Measurements from ENCODE around the gene IMMP2L. TPM values are rescaled to one million over a fixed set of nuclear protein-coding genes. Genes with fewer than 3 reads are reported as not detected.
"Not testable (repeated sequence)": the region's sequence is repeated elsewhere in the genome, so short reads cannot be mapped to it uniquely, and the experiment has no call there.

The IMMP2L gene
- total RNA-seq, 1 donor from 2014 or later, result 11.1 TPM

DNA sequence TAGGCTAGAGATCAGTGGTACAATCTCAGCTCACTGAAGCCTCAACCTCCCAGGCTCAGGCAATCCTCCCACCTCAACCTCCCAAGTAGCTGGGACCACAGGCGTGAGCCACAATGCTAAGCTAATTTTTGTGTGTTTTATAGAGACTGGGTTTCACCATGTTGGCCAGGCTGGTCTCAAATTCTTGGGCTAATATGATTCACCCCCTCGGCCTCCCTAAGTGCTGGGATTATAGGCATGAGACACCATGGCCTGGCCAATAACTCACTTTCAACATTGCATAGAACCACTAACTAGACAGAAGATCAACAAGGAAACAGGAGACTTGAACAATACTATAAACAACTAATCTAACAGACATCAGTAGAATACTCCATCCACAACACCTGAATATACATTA is 279.7 kb downstream of the IMMP2L start:
- DNase-seq (ENCODE audit: extremely low read depth, low read depth, low spot score), result no peak

DNA sequence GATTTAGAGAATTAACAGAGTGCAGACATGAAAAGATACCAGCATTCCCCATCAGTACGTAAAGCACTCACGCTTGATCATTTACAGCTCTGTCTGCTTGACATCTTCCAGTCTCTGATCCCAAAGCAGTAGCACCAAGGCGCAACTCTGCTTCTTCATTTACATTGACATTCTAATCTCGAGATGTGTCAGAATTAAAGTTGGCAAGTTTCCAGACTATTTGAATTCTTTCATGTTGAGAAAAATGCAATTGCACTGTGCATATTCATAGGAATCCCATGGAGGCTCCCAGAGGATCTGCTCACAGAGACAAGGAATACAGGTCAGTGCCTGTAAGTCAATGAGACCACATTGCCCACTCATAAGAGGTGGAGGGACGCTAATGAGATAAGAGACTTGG is 287.4 kb downstream of the IMMP2L start:
- no peak for DNase-seq (ENCODE audit: extremely low read depth, low read depth, low spot score)

DNA sequence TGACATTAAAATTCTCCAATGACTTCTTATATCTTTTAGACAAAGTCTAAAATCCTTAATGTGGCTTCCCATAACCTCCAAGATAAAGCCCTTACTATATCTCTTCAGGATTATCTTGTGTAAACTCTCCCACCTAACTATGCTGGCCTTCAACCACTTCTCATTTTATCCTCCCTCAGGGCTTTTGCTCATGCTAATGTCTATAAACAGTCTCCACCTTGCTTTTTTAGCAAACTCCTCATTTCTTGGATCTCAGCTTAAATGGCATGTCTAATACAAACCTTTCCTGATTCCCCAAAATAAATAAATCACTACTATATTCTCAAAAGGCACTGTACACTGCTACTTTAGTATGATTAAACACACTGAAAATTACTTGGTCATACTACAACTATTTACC is 290.2 kb downstream of the IMMP2L start:
- DNase-seq (ENCODE audit: extremely low read depth, low read depth, low spot score), result no peak

DNA sequence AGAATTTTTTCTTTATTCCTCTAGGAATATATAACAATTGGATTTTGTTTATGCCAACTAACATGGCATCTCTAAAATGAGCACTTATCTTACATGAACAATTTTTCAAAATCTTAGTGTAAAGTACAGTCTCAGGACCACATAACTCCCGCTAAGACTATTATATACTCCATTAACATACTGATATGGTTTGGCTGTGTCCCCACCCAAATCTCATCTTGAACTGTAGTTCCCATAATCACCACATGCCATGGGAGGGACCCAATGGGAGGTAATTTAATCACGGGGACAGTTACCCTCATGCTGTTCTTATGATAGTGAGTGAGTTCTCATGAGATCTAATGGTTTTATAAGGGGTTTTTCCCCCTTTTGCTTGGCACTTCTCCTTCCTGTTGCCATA is 291.5 kb downstream of the IMMP2L start:
- DNase-seq (ENCODE audit: extremely low read depth, low read depth, low spot score), result not testable (repeated sequence)

DNA sequence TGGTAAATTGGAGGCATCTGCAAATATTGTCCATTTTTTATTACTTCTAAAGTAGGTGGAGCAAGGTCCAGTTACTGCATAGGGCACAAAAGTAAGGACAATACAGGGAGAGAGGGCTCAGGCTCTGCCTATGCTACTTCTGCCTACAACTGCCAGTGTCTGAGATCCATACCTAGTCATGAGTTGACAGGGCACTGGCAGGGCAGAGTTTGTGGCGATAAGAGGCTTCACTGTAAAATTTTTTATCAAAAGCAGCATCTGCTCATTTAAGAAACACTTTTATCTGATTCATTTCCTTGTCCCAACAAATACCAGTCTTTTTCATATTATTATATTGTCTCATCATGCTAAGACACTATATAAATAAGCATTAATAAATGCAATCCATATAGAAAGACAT is 293.4 kb downstream of the IMMP2L start:
- no peak for DNase-seq (ENCODE audit: extremely low read depth, low read depth, low spot score)

DNA sequence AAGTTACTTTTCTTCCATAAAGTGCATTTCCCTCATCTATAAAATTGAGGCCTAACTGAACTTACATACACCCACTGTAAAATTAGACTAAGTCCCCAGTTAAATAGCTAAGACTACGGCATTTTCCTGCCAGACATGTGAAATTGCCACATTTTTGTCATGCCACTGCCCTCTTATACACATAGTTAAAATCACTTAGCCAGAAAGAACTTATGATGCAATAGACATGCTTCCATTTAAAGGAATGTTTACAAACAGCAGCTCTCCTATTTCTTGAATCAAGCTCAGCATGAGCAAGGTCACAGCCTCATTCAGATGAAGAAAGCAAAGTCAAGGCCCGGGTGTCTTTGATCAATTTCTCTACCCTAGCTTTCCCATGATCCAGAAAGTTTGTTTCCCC is 295.7 kb downstream of the IMMP2L start:
- DNase-seq (ENCODE audit: extremely low read depth, low read depth, low spot score), result no peak

DNA sequence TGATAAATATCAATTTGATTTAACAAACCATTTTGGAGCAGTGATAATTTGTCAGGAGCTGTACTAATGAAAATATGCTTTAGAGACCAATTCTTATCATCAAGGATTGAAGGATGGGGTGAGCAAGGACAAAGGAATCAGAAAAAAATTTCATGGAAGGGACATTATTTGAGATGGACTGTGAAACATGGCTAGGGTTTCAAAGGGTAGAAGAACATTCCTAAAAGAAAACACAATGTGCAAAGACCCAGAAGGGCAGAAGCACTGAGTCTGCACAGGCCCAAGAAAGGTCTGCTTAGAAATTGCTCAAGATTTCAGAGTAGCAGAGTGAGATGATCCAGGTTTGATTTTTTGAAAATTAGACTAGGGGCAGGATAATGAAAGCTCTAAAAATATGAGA is 296.9 kb downstream of the IMMP2L start:
- no peak for DNase-seq (ENCODE audit: extremely low read depth, low read depth, low spot score)

DNA sequence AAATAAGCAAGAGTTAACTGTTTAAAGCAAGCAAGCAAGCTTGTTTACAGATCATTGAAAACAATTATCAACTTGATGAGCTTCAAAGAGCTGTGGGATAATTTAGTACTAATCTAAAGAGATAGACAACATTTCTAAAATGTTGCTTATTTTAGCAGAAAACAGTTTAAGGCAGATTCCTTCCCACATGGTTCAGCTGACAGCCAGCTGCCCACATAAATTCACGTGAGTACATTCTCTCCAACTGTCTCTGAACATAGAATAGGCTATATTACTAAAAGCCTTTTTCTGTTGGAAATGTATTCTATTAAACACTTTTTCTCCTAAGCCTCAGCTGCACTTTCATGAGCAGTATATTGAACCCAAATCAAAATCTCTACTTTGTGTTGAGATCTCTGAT is 297.3 kb downstream of the IMMP2L start:
- no peak for DNase-seq (ENCODE audit: extremely low read depth, low read depth, low spot score)

DNA sequence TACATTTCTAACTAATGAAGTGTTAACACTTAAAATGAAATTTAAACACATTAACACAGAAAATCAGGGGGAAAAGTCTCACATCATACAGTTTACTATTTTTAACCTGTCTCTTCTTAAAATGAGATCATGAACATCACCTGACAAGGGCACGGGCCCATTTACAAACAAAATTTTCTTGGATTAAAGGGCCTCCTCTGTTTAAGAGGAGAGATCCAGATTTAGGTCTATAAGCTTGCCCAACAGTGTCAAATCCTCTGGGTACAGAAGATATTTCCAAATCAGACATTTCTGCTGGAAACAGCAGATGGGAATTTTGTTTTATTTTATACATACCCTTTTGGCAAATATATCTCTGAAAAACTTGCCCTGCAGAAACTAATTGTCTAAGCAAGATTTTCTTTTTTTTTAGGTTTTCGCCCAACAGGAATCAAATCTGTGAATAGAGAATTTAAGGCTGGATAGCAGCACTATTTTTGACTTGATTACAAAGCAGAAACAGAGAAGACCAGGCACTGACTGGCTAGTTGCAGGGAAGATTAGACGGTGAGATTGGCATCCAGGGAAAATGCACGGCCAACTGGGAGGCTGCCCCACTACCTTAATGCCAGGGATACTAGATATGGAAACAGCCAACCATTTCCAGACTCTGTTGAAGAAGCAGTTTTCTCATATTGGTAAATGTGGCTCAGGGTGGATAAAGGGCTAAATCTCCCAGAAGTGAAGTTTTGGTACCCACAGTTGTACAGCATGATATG is 298.0 kb downstream of the IMMP2L start:
- DNase-seq (ENCODE audit: extremely low read depth, low read depth, low spot score), result no peak

DNA sequence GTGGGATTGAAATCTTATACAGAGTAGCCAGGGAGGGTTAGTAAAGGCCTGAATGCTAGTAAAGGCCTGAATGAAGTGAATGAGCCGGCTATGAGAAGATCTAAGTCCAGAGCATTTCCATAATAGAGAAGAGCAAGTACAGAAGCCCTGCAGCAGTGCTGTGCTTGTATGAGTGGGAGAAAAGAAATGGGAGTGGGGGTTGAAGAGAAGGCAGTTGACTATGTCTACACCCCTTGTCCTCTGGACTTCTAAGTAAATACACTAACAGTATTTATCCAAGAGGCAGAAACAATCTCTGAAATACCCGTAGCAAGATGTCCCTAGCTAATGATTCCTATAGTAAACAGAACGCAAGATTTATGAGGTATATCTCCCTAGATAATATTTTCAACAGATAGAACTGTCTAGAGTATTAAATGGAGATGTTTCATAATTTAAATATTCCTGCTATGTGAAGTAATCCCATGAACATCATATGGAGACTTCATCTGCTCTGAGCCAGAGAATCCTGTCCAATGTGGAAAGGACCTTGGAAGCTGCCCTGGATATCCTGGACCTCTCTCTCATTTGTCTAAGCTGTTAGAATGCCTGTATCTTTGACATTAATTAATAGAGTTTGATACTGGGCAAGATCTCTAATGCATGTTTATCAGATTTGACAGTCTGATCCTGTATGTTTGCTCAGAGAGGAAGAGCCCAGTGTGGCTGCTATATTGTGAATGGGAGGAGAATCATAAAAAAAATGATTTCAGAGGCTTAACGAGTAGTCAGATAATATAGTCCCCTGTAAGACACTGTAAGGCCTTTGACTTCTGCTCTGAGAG is 299.8 kb downstream of the IMMP2L start:
- no peak for DNase-seq (ENCODE audit: extremely low read depth, low read depth, low spot score)

DNA sequence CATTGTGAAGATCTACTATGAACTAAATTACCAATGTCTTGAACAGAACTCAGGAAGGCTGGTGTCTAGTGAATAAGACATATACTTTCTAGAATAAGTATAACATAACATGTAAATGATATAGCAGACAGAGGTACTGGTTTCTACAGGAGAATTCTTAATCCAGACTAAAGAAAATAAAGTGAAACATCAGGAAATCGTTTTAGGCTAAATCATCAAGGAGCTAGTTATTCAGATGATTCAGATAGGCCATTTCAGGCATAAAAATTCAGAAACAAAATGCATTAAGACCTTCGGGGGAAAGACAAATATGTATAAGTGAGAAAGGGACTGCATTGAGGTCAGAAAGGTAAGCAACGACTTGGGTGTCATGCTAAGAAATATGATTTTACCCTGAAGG is 300.8 kb downstream of the IMMP2L start:
- DNase-seq (ENCODE audit: extremely low read depth, low read depth, low spot score), result no peak

DNA sequence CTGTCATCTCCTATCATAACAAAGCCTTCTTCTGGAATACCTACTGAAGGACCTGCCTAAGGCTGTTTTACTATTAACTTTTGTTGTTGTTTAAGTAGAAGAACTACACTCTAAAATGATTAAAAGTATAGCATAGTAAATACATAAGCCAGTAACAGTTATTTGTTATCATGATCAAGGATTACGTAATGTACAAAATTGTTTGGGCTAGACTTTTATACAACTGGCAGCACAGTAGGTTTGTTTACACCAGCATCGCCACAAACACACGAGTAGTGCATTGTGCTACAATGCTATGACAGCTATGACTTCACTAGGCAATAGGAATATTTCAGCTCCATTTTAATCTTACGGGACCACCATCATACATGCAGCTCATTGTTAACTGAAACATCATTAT is 302.3 kb downstream of the IMMP2L start:
- DNase-seq (ENCODE audit: extremely low read depth, low read depth, low spot score), result no peak

DNA sequence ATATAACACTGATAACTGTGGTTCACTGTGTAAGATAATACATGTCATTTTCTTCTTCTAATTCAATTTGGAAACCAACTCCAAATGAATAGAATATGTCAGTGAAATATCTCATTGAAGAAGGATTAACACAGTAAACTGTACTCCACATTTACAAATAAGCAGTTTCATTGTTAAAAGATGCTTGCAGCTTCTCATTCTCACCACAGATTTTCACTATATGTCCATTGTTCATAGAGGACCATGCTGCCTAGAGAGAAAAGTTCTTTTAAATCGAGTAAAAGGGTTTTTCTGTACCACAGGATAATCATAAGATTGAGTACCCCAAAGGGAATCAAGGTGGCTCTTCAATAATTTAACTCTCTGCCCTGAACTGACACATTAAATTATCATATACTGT is 305.9 kb downstream of the IMMP2L start:
- no peak for DNase-seq (ENCODE audit: extremely low read depth, low read depth, low spot score)

DNA sequence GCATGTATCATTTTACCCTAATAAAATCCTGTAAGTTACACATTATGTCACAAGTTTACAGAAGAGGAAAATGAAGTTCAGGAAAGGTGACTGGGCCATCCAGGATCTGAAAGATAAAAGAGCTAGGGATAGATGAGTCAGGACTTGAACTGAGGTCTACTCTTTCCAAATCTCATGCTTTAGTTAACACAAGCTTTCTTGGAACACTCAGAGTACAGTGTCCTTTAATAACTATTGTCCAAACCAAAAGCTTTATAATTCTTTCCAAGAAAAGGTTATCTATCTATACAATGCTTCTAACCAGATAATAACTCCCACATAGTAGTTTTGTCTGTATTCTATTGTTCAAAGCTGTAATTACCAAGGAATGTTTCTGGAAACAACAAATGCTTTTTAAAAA is 306.7 kb downstream of the IMMP2L start:
- no peak for DNase-seq (ENCODE audit: extremely low read depth, low read depth, low spot score)

DNA sequence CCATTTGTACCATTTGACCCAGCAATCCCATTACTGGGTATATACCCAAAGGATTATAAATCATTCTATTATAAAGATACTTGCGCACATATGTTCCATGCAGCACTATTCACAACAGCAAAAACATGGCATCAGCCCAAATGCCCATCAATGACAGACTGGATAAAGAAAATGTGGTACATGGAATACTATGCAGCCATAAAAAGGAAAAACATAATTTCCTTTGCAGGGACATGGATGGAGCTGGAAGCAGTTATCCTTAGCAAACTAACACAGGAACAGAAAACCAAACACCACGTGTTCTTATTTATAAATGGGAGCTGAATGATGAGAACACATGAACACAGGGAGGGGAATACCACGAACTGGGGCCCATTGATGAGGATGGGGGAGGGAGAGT is 310.9 kb downstream of the IMMP2L start:
- not testable (repeated sequence) for DNase-seq (ENCODE audit: extremely low read depth, low read depth, low spot score)

DNA sequence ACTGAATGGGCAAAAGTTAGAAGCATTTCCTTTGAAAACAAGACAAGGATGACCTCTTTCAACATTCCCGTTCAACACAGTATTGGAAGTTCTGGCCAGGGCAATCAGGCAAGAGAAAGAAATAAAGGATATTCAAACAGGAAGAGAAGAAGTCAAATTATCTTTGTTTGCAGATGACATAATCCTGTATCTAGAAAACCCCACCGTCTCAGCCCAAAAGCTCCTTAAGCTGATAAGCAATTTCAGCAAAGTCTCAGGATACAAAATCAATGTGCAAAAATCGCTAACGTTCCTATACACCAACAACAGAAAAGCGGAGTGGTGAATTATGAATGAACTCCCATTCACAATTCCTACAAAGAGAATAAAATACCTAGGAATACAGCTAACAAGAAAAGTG is 312.5 kb downstream of the IMMP2L start:
- not testable (repeated sequence) for DNase-seq (ENCODE audit: extremely low read depth, low read depth, low spot score)

DNA sequence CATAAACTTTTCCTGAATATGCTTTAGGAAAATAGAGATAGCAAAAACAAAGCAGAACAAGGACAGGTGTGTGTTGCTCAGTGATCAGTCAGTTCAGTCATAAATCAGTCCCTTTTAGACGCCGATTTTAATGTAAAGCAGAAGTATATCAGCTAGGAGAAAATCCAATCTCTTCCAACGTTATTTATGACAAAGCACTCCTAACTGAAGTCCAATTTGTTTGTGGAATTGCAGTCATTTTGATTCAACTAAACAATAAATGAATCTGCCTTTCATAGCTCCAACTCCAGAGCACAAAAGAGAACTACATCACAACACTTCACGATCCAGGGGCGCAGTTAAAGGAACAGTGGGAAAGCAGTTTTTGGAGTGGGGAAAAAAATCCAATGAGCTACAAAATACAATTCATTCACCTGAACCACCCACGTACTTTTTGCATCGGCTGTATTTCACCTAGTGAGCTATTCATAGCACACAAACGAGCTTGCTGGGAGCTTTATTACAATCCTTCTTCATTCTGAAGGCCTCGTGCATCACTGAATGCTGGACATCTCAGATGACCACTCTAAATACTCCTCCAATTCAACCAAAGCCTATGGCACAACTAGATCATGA is 320.0 kb downstream of the IMMP2L start:
- DNase-seq (ENCODE audit: extremely low read depth, low read depth, low spot score), result no peak

DNA sequence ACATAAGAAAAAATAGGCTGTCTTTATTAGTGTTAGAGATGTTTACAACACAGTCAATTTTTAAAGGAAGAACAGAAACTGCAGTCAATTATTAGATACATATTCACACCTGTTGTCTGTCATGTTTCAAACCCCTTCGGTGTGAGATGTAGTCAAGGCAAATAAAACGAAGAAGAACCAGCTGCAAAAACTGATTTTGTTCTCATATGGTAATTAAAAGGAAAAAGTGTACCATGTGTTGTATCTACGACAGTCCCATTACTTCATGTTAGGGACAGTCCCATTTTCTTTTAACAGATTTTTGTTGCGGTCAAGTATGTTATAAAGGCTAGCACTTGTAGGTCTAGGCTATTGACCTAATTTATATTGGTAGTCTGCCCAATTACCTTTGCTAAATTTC is 321.9 kb downstream of the IMMP2L start:
- DNase-seq (ENCODE audit: extremely low read depth, low read depth, low spot score), result no peak

DNA sequence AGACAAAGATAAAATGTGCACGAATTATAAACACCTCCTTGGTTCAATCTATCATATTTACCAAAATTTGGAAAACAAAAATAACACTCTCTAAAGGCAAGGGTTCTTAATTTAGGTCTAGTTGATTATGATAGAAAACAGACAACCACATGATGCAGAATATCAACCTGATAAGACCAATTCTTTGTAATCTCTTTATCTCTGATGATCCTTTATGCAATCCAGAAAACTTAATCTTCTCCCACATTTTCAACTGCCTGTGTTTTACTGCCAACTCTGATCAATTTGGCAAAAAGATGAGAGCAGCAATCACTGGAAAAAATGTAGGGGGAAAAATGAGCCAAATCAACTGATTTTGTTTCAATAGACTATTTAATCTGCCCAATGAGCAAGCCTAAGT is 322.9 kb downstream of the IMMP2L start:
- no peak for DNase-seq (ENCODE audit: extremely low read depth, low read depth, low spot score)

DNA sequence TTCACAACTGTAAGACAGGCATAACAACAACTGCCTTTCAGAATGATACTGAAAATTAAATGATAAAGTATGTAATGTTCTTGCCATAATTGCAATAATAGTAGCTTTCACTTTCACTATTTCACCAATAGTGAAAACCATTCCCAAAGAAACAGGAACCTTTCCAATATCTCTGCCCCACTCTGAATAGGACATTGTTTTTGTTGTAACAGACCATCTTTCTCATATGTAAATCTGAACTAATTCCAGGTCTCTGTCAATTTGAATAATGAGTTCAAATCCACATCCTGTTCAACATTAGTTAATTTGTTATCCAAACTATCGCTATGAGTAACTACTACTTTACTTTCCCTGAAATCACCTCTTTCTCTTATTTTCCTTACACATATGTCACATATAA is 323.4 kb downstream of the IMMP2L start:
- no peak for DNase-seq (ENCODE audit: extremely low read depth, low read depth, low spot score)

DNA sequence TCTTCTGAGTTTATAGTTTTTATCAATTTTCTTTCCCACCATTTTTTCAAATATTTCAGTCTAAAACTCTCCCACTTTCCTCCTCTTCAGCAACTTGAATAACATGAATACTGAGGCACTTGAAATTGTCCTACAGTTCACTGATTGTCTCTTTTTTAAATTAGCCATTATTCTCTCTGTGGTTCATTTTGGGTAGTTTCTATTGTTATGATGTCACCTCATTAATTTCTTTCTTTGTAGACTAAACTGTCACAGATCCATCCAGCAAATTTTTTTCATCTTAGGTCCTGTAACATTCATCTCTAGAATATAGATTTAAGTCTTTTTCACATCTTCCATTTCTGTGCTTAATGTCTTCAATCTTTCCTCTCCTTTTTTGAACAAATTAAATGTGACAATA is 326.6 kb downstream of the IMMP2L start:
- DNase-seq (ENCODE audit: extremely low read depth, low read depth, low spot score), result no peak
